ENCODE data around the gene AQP3. TPM values are rescaled to one million over a fixed set of nuclear protein-coding genes. Genes with fewer than 3 reads are reported as not detected.

The AQP3 gene
- total and polyA plus RNA-seq, 5 donors, result 15.9 to 77.5 (median 18.7) TPM

- 82% methylated on average over 3 of the region's 3 CpGs for WGBS
- no peaks in the 10 kb centered on the region for H3K27me3 ChIP-seq (ENCODE audit: control insufficient read depth, insufficient read depth)
- no peak overlapping the region for H3K4me3 ChIP-seq (ENCODE audit: low read length)
- intact Hi-C loops (cut with DNase I), result loop anchor here in 1 of 4 donors (10.0 kb wide), 2 partner anchors 79 to 169 kb away; no protein-coding TSS in a partner anchor
- no peak overlapping the region for H3K27ac ChIP-seq (ENCODE audit: low read length)
- no peak for ATAC-seq
- DNase-seq, result peak in 1 of 3 donors; percentile 10
- no peaks in the 10 kb centered on the region for H3K9me3 ChIP-seq (ENCODE audit: control insufficient read depth, low read length)
- H3K4me1 ChIP-seq (ENCODE audit: control insufficient read depth, insufficient read depth, low read length), result no peaks in the 10 kb centered on the region
Measured at GRCh38 chr9:33453286-33453860, 6.0 kb upstream of the AQP3 start.

DNA sequence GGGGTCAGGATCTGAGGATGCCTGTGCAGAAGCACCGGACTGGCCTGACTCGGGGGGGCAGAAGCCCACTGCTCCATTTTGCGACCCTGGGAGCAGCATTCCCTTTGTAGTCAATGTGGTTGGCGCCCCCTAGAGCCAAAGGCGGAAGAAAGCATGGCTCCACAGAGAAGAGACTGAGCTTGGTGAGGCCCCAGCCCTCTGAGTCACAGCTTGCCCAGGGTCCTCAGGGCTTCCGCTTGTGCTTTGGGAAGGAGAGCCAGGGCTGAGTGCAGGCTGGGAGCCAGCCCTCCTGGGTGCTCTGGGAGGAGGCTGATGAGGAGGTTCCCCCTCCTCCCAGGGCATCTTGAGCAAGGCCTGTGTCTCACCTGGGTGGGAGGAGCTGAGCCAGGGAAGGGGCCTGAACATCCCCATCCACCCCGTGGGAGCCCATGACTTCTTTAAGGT lies 5.5 kb upstream of the AQP3 start:
- 10% methylated on average over 7 of the region's 7 CpGs for WGBS
- DNase-seq (peak in 2 of 3 donors; percentile 58 to 60), ATAC-seq (peak; percentile 35 to 80)
- no peaks in the 10 kb centered on the region for H3K4me1 ChIP-seq (ENCODE audit: control insufficient read depth, insufficient read depth, low read length)
- intact Hi-C loops (cut with DNase I), result loop anchor here in 1 of 4 donors (10.0 kb wide), 2 partner anchors 78 to 168 kb away; no protein-coding TSS in a partner anchor
- no peak overlapping the region for H3K4me3 ChIP-seq (ENCODE audit: low read length)
- no peaks in the 10 kb centered on the region for H3K9me3 ChIP-seq (ENCODE audit: control insufficient read depth, low read length)
- H3K27me3 ChIP-seq (ENCODE audit: control insufficient read depth, insufficient read depth), result no peaks in the 10 kb centered on the region
- H3K27ac ChIP-seq (ENCODE audit: low read length), result no peak overlapping the region

GRCh38 chr9:33450621-33451146 lies 3.3 kb upstream of the AQP3 start:
- intact Hi-C loops (cut with DNase I), result loop anchor here in 1 of 4 donors (10.0 kb wide), 2 partner anchors 76 to 166 kb away; no protein-coding TSS in a partner anchor
- DNase-seq, result peak in 1 of 3 donors; percentile 5
- 94% methylated on average over 4 of the region's 4 CpGs for WGBS
- no peak for ATAC-seq
- no peaks in the 10 kb centered on the region for H3K27me3 ChIP-seq (ENCODE audit: control insufficient read depth, insufficient read depth)
- H3K27ac ChIP-seq (ENCODE audit: low read length), result no peak overlapping the region
- H3K9me3 ChIP-seq (ENCODE audit: control insufficient read depth, low read length), result no peaks in the 10 kb centered on the region
- H3K4me3 ChIP-seq (ENCODE audit: low read length), result no peak overlapping the region
- H3K4me1 ChIP-seq (ENCODE audit: control insufficient read depth, insufficient read depth, low read length), result peaks cover 4% of the 10 kb centered on the region

DNA sequence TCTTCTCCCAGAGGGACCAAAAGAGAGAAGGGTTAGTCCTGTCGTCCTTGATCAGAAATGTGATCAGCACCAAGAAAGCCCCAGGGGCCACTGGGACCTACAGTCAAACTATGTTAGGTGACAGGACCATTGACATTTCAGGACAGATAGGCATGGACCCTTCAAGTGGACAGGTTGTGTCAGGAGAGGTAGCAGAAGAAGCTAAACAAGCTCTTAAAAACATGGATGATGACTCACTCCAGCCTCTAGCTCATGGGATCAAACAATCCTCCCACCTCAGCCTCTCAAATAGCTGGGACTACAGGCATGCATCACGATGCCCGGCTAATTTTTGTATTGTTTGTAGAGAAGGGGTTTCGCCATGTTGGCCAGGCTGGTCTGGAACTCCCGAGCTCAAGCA lies 2.3 kb upstream of the AQP3 start:
- H3K4me1 ChIP-seq (ENCODE audit: control insufficient read depth, insufficient read depth, low read length), result peaks cover 6% of the 10 kb centered on the region
- DNase-seq (peak in 1 of 3 donors; percentile 1), ATAC-seq (no peak)
- H3K27me3 ChIP-seq (ENCODE audit: control insufficient read depth, insufficient read depth), result no peaks in the 10 kb centered on the region
- 95% methylated on average over 5 of the region's 5 CpGs for WGBS
- intact Hi-C loops (cut with DNase I), result loop anchor here in 1 of 4 donors (10.0 kb wide), 2 partner anchors 75 to 165 kb away; no protein-coding TSS in a partner anchor
- no peaks in the 10 kb centered on the region for H3K9me3 ChIP-seq (ENCODE audit: control insufficient read depth, low read length)
- H3K4me3 ChIP-seq (ENCODE audit: low read length), result no peak overlapping the region
- H3K27ac ChIP-seq (ENCODE audit: low read length), result no peak overlapping the region

DNA sequence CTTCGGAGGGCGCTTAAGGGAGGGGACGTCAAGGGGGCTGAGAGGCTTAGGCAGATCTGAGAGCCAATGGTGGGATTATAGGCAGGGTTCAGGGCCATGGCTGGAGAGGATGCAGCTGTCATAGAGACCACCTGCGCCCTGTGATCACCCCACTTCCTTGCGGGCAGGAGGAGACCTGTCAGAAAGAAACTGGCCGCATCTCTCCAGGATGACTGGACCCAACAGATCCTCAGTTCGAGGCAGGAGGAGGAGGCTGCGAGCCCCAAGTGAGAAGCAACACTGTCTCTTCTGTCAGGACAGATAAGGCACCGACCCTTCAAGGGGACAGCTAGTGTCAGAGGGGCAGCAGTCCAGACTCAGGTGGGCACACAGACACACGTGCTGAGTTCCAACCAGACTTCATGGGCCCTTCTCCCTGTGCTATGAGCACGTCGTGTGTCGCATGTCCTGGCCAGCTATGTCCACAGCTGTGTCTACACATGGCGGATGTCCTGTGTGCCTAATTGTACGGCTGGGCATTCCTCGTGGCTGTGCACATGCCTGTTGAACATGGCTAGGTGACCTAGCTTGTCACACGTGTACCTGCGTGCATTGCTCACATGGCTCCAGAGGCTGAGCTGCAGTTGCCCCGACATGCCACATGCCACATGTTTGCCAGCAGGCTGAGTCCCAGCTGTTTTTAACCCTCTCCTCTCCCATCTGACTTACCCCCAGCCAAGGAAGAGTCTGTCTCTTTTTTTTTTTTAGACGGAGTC lies 583 bp upstream of the AQP3 start:
- no peaks in the 10 kb centered on the region for H3K9me3 ChIP-seq (ENCODE audit: control insufficient read depth, low read length)
- intact Hi-C loops (cut with DNase I), result no loop called here
- WGBS, result 27% methylated on average over 20 of the region's 20 CpGs

GRCh38 chr9:33446240-33446945 lies 1.0 kb downstream of the AQP3 start:
- peaks cover 6% of the 10 kb centered on the region for H3K4me1 ChIP-seq (ENCODE audit: control insufficient read depth, insufficient read depth, low read length)
- H3K27me3 ChIP-seq (ENCODE audit: control insufficient read depth, insufficient read depth), result no peaks in the 10 kb centered on the region
- H3K9me3 ChIP-seq (ENCODE audit: control insufficient read depth, low read length), result no peaks in the 10 kb centered on the region
- intact Hi-C loops (cut with DNase I), result no loop called here
- peak in 1 of 3 donors; percentile 1 for DNase-seq
- no peak overlapping the region for H3K27ac ChIP-seq (ENCODE audit: low read length)
- ATAC-seq, result peak; percentile 17 to 19
- 47% methylated on average over 12 of the region's 12 CpGs for WGBS
- H3K4me3 ChIP-seq (ENCODE audit: low read length), result peak overlapping the region; percentile 25

More for the DNA sequence above, 583 bp upstream of the AQP3 start:
- peaks cover 6% of the 10 kb centered on the region for H3K4me1 ChIP-seq (ENCODE audit: control insufficient read depth, insufficient read depth, low read length)
- H3K27ac ChIP-seq (ENCODE audit: low read length), result no peak overlapping the region
- peak in 1 of 2 donors; percentile 2 for ATAC-seq
- peak in 1 of 3 donors; percentile 28 for DNase-seq
- peak overlapping the region; percentile 25 for H3K4me3 ChIP-seq (ENCODE audit: low read length)
- no peaks in the 10 kb centered on the region for H3K27me3 ChIP-seq (ENCODE audit: control insufficient read depth, insufficient read depth)

- 77% methylated on average over 11 of the region's 11 CpGs for WGBS
- DNase-seq (peak in 1 of 3 donors; percentile 61), ATAC-seq (no peak)
Measured at GRCh38 chr9:33445389-33446239, 1.8 kb downstream of the AQP3 start.

DNA sequence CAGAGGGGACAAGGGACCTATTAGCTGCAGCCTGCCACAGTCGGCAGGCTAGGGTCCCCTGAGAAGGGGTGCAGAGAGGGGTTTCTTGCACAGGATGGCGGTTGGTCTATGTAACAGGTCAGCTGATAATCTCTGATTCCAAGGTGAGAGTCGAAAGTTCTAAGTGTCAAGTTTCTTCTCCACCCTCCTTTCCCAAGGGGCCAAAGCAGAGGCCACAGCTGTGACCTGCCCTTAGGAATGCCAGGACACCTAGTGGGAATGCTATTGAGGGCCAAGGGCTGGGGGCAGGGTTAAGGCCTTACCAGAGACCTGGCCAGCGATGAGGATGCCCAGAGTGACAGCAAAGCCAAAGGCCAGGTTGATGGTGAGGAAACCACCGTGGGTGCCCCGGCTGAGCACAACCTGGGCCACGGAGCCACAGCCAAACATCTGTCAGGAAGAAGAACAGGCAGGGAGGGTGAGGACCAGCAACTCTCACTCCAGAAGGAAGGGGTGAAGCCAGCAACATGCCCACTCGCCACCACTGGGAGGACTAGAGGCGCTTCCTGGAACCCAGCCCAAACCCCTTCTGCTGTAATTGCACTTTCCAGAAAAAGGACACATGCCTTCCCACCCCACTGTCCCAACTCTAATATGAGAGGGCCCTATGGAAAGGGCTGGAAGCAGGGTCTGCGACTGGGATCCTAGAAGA lies 3.8 kb downstream of the AQP3 start:
- DNase-seq (no peak), ATAC-seq (no peak)
- Histone ChIP-seq H3K9me3 (ENCODE audit: control insufficient read depth, low read length) (no peaks in the 10 kb centered on the region), H3K27me3 (ENCODE audit: control insufficient read depth, insufficient read depth) (no peaks in the 10 kb centered on the region), H3K4me3 (ENCODE audit: low read length) (no peak overlapping the region), H3K27ac (ENCODE audit: low read length) (no peak overlapping the region), H3K4me1 (ENCODE audit: control insufficient read depth, insufficient read depth, low read length) (peaks cover 7% of the 10 kb centered on the region)
- WGBS, result 79% methylated on average over 10 of the region's 10 CpGs
- intact Hi-C loops (cut with DNase I), result no loop called here

More at GRCh38 chr9:33445389-33446239, 1.8 kb downstream of the AQP3 start:
- Histone ChIP-seq H3K4me3 (ENCODE audit: low read length) (no peak overlapping the region), H3K4me1 (ENCODE audit: control insufficient read depth, insufficient read depth, low read length) (peaks cover 6% of the 10 kb centered on the region), H3K9me3 (ENCODE audit: control insufficient read depth, low read length) (no peaks in the 10 kb centered on the region), H3K27ac (ENCODE audit: low read length) (no peak overlapping the region), H3K27me3 (ENCODE audit: control insufficient read depth, insufficient read depth) (no peaks in the 10 kb centered on the region)
- intact Hi-C loops (cut with DNase I), result no loop called here

- H3K9me3 ChIP-seq (ENCODE audit: control insufficient read depth, low read length), result no peaks in the 10 kb centered on the region
- intact Hi-C loops (cut with DNase I), result no loop called here
Measured at GRCh38 chr9:33443047-33443446, 4.3 kb downstream of the AQP3 start.

More at GRCh38 chr9:33443047-33443446, 4.3 kb downstream of the AQP3 start:
- ATAC-seq, result no peak
- Histone ChIP-seq H3K27ac (ENCODE audit: low read length) (no peak overlapping the region), H3K4me3 (ENCODE audit: low read length) (no peak overlapping the region), H3K4me1 (ENCODE audit: control insufficient read depth, insufficient read depth, low read length) (peaks cover 7% of the 10 kb centered on the region), H3K27me3 (ENCODE audit: control insufficient read depth, insufficient read depth) (no peaks in the 10 kb centered on the region)
- WGBS, result 88% methylated on average over 9 of the region's 9 CpGs
- DNase-seq, result no peak

Data from right cardiac atrium (tissue), 5 donors.